ENCODE measurements around the gene SURF2. TPM values are rescaled to one million over a fixed set of nuclear protein-coding genes. Genes with fewer than 3 reads are reported as not detected.
"Not testable (repeated sequence)": the region's sequence is repeated elsewhere in the genome, so short reads cannot be mapped to it uniquely, and the experiment has no call there.

The SURF2 gene
- 17.5 and 21.2 TPM in 2 replicates for total RNA-seq

- intact Hi-C loops (cut with micrococcal nuclease), result loop anchor here (1.0 to 5.0 kb wide), 6 partner anchors 8 to 1004 kb away; partner anchors contain the start of genes GTF3C5, MED22, RPL7A and SETX
These were observed at the start of gene SURF2, which contains the start of gene SURF1 for GRCh38 chr9:133356391-133357091. SURF2 (plus strand) TSS chr9:133356550; CDS start chr9:133356593, 43 bp downstream. SURF1 (minus strand) TSS chr9:133356487; CDS start chr9:133356453, 34 bp downstream.

- intact Hi-C loops (cut with micrococcal nuclease), result no loop called here
These were observed 49.0 kb upstream of the SURF2 start for GRCh38 chr9:133307301-133307700.

GRCh38 chr9:133309608-133310007 is 46.7 kb upstream of the SURF2 start:
- intact Hi-C loops (cut with micrococcal nuclease), result no loop called here

DNA sequence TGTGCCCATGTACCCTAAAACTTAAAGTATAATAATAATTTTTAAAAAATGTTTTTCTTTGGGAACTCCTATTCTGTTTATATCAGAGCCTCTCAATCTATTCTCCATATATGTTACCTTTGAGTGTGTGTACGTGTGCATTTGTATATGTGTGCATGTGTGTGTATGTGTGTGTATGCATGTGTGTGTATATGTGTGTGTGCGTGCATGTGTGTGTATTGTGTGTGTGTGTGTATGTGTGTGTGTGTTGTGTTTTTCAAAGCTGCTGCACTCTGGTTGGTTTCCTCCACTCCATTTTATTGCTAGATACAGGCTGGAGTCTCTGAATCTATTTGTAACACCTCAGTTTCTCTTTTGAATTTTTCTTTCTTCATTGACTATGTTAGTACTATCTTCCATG is 40.4 kb upstream of the SURF2 start:
- intact Hi-C loops (cut with micrococcal nuclease), result no loop called here

DNA sequence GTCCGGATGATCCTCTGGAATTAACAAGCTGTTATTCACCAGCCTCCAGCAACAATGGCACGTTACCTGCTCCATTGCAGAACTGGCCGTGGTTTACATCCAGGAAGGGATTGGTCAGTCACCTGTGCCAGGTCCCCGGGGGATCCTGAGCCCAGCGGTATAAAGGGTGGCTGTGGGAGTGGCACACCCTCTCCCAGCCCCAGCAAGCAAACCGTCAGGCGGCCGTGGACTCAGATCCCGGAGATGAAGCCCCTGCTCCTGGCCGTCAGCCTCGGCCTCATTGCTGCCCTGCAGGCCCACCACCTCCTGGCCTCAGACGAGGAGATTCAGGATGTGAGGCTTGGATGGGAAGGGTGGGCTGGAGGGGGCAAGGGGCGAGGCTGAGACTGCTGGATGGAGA is 38.8 kb upstream of the SURF2 start:
- intact Hi-C loops (cut with micrococcal nuclease), result not testable (repeated sequence)

DNA sequence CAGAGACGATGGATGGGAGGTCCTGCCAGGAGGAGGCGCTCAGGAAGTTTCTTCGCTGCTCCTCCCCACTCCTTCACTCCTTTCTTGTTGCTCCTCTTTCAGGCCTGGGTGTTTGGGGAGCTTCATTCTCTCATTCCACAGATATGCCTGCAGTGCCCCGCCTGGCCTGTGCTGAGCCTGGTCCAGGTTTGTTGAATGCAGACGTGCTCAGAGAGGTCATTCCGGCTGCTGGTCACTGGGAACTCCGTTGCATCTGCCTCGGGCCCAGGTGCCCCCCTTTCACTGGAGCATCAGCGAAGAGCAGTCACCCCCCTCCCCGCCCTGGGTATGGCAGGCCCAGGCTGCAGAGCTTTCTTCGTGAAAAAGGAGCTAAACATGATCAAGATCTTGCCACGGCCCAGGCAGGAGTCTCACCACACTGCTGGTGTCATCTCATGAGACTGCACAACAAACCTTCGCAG is 35.9 kb upstream of the SURF2 start:
- intact Hi-C loops (cut with micrococcal nuclease), result no loop called here

- intact Hi-C loops (cut with micrococcal nuclease), result no loop called here
These were observed 34.9 kb upstream of the SURF2 start for GRCh38 chr9:133321411-133321935.

DNA sequence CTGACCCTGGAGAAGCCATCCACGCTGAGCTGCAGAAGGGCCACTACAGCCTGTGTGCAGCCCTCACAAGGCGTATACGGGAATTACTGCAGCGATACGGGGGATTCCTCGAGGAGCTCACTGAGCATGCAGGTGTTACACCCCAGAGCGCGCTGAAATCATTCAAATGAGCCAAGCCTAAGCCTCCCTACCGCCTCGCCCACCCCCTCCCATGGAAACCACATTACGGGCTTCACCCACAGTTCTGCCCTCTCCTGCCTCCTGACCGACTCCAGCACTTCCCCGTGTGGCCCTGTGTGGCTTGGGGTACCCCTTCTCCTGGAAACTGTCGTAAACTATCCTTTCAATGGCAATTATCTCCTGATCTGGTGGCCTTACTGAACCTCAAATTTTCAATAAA is 33.6 kb upstream of the SURF2 start:
- intact Hi-C loops (cut with micrococcal nuclease), result no loop called here

GRCh38 chr9:133323211-133323610 is 33.1 kb upstream of the SURF2 start:
- intact Hi-C loops (cut with micrococcal nuclease), result no loop called here

DNA sequence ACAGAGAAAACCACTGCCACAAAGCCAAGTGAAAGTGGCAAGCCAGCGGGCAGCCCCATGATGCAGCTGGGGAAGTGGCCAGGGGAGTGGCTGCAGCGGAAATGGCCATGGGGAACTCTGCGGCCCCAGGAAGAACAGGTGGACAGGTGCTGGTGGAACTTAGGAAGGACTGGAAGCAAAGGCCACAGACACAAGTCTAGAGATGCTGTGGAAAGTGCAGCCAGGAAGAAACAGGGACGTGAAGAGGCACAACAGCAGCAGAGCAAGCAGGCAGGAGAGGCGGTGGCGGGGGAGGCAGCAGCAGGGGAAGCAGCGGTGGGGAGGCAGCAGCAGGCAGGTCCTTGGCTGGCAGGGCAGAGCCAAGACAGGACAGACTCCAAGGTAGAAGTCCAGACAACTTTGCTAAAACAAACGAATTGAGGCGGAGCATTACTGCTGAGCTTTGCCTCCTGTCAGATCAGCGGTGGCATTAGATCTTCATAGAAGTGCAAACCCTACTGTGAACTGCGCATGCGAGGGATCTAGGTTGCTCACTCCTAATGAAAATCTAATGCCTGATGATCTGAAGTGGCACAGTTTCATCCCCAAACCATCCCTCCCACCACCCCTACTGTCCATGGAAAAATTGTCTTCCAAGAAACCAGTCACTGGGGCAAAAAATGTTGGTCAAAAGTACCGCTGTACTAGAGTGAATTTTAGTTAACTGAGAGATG is 32.2 kb upstream of the SURF2 start:
- intact Hi-C loops (cut with micrococcal nuclease), result no loop called here

GRCh38 chr9:133327021-133327420 is 29.3 kb upstream of the SURF2 start:
- intact Hi-C loops (cut with micrococcal nuclease), result not testable (repeated sequence)

DNA sequence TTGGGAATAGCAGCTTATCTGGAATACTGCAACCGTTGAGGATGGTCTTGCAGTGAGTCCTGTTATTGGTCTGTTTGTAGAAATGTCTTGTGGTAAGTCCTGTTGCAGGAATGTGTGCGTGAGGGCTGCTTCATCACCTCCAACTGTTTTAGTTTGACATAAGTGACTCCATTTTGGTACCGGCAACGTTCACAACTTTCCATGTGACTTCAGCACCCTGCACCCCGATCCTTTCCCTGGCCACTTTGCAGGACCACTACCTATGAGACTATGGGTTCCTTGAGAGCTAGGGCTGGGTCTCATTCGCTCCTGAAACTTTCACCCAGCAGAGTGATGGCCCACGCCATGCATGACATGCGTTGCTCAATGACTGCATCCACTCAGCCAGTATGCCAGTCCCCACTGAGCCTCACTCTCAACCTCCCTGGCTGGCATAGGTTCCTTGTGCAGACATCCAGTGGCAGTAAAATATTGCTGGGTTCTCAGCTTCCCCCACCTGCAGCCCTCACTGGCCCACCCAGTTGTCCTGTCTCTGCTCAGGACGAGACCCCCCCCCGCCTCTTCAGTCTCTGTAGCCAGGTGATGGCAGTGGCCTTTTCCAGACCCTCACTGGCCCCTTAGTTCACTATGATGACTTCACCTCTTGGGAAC is 28.4 kb upstream of the SURF2 start:
- intact Hi-C loops (cut with micrococcal nuclease), result loop anchor here (2.0 kb wide), 1 partner anchor 141 kb away; no protein-coding TSS in a partner anchor

- intact Hi-C loops (cut with micrococcal nuclease), result loop anchor here (1.0 to 2.0 kb wide), 2 partner anchors 90 to 143 kb away; no protein-coding TSS in a partner anchor
These were observed 26.8 kb upstream of the SURF2 start for GRCh38 chr9:133329306-133330156.

DNA sequence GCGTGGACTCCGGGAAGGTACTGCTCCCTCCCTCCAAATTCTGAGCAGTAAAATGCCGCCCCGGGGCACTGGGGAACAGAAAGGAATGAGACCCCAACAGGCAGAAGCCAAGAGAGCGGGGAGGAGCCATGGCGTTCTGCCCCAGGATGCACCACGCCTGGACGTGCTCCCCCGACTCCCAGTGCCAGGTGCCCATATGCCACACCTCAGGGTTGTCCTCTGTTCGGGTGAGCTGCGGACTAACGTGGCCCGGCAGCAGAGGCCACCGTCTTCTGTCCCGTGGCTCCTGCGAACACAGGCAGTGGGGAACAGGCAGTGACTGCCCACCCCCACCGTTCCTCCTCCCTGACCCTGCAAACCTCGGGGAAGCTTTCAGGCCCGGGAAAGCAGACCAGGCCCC is 25.1 kb upstream of the SURF2 start:
- intact Hi-C loops (cut with micrococcal nuclease), result no loop called here

GRCh38 chr9:133331641-133332380 is 24.5 kb upstream of the SURF2 start:
- intact Hi-C loops (cut with micrococcal nuclease), result no loop called here

- intact Hi-C loops (cut with micrococcal nuclease), result no loop called here
These were observed 24.0 kb upstream of the SURF2 start for GRCh38 chr9:133332381-133332730.

GRCh38 chr9:133333011-133333410 is 23.3 kb upstream of the SURF2 start:
- intact Hi-C loops (cut with micrococcal nuclease), result no loop called here

DNA sequence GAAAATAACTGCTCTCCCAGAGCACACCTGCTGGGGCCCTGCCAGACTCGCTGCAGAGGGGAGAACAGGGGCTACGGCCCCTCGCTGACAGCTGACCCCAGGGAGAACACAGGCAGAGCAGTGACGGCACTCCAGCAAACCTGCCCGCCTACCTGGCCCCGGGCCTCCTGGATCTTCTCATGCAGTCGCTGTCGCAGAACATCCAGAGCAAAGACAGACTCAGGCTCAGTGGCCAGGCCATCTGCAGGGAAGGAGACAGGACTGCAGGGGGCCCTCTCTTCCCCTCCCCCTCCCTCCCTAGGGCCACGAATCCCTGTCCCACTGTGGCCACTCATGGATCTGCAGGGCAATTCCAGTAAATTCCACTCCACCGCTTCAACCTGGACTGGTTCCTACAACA is 22.8 kb upstream of the SURF2 start:
- intact Hi-C loops (cut with micrococcal nuclease), result no loop called here

DNA sequence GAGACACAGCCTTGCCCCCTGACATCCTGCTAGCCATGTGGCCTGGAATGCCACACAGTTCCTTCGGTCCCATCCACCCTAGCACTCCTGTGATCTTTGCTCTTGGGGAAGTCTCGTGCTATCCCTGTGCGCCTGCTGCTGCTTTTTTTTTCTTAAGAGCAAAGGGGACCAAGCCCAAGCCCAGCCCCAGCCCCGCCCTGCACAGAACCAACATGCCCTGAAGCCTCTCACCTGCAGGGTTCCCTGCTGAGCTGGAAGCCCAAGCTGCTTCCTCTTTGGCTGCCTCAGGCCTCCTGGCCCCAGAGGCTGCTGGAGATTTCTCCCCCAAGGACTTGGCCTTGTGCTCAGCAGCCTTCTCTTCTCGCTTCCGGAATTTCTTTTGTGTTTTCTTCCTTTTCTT is 22.2 kb upstream of the SURF2 start:
- intact Hi-C loops (cut with micrococcal nuclease), result no loop called here

GRCh38 chr9:133334888-133335287 is 21.5 kb upstream of the SURF2 start:
- intact Hi-C loops (cut with micrococcal nuclease), result not testable (repeated sequence)

Measured in T-helper 1 cell treated with Interleukin-12 subunit alpha and Interleukin-12 subunit beta and Interleukin-4 antibody, amounts not matched to agents 30 ng/mL and 1 ng/mL, for 36 hours (primary cell).